ENCODE data around the gene C14orf132.

The C14orf132 gene

DNA sequence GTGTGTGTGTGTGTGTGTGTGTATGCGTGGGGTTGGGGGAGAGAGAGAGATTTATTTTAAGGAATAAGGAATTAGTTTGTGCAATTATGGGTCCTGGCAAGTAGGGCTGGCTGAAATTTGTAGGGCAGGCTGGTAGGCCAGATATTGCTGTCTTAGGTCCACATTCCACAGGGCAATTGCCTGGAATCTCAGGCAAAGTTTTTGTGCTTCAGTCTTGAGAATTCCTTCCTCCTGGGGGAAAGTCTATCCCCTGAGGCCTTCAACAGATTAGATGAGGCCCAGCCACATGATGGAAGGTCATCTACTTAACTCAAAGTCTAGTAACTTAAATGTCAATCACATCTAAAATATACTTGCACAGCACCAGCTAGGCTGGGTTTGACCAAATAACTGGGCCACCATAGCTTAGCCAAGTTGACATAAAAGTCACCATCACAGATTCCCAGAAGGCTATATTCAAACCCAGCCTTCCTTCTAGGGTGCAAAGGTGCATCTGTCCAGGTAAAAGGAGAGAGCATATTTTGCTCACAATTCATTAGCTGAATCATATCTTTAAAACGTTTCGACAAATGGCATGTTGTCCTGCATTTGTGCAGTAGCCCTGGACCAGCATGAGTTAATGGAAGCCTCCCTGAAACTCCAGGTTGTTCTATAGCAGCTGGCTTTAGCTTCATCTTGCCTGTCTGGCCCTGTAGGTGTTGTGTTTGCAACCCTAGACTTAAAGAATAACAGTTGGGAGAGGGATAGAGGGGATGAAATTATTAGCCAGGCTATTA is 63.1 kb downstream of the C14orf132 start:
- DNase-seq: no peak

DNA sequence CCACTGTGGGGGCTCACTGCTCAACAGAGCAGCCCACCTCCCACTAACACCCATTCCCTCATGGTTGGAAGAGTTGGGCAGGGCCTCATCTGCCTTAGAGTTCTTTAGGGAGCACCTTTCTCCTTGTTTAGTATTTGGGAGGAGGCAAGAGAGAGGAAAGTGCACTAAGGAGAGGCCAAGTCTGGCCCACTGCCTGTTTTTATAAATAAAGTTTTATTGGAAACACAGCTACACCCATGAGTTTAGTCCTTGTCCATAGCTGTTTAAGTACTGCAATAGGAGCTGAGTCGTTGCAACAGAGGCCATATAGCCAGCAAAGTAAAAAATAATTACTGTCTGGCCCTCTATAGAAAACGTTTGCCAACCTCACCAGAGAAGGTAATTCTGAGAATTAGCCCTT is 63.9 kb downstream of the C14orf132 start:
- DNase-seq: no peak

DNA sequence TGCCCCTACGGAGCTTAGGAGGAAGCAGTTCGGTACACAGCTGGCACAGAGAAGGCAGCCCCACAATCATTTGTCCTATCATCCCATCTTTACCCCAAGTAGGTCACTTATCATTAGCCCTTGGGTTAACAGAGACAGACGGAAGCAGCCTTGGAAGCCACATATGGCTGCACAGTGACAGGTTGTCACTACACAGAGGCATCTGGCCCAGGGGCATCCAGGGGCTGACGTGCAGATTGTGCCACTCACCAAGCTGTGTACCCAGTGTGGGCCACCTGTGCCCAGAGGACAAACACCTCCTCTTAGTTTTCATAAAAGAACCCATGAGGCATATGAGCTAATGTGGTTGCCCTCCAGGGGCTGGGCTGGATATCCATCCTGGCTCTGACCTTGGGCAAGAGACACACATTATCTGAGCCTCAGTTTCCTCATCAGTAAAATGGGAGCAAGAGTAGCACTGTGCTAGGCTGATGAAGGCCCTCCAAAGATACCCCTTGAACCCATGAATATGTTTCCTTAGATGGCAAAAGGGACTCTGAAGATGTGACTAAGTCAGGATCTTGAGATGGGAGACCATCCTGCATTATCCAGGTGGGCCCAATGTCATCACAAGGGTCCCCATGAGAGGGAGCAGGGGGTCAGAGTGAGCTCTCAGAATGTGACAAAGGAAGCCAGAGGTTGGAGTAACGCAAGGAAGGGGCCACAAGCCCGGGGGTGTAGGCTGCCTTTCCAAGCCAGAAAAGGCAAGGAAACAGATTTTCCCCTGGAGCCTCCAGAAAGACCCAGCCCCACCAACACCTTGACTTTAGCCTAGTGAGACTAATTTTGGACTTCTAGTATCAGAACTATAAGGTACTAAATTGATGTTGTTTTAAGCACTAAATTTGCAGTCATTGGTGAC is 64.6 kb downstream of the C14orf132 start:
- no peak for DNase-seq

DNA sequence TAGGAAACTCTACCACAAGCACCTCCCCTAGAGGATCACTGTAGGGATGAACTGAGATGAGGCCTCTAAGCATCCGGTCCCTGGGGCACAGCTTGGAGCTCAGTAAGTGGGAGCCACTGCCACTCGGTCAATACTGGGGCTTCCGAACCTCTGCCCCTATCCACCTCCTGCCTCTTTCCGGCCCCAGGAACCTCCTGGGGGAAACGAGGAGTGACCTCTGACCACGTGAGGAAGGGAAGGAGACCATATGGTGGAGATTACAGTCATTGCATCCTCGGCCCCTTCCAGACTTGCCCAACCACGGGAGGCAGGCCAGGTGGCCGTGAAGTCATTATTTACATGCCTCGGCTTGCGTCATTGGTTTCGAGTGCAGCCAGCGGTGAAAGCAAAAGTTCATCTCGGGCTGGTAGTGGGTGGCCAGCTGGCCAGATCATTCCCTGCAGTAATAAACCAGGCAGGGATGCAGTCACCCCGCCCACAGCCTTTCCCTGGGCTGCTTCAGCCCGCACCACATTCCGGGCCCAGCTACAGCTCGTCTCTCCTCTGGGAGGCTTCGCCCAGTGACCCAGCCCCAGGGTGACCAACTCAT is 65.4 kb downstream of the C14orf132 start:
- DNase-seq: no peak

DNA sequence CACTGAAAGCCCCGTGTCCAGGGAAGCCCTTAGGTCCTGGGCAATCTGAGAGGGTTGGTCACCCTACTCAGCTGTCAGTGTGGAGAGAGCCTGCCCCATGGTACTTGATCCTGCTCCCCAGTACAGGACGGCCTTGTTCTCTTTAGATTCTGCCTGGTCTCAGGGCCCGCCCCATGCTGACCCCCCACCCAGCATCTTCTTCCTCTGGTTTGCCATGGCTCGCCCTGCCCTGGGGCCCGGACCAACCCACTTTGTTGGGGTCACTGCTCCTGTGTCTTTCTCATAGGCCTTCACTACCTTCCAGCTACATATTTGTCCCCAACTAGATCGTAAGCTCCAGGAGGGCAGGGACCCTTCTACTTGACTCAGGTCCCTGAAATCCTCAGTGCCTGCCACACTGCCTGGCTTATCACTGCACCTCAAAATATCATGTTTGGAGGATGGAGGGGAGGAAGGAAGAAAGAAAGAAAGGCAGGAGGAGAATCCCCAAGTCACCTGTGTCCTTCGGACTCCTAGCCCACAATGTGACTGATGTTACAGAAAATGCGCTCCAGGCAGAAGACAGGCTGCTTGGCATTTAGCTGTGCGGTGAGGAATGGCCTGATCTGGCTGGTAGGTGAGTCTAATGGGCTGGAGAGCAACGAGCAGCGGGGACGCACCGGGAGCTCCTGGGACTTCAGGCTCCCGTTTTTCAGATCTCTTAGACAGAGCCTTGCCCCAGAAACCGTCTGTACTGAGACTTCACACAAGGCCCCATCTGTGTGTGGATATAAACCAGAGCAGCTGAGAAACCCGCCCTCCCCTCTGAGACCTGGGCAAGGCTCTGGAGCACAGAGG is 66.1 kb downstream of the C14orf132 start:
- no peak for DNase-seq

DNA sequence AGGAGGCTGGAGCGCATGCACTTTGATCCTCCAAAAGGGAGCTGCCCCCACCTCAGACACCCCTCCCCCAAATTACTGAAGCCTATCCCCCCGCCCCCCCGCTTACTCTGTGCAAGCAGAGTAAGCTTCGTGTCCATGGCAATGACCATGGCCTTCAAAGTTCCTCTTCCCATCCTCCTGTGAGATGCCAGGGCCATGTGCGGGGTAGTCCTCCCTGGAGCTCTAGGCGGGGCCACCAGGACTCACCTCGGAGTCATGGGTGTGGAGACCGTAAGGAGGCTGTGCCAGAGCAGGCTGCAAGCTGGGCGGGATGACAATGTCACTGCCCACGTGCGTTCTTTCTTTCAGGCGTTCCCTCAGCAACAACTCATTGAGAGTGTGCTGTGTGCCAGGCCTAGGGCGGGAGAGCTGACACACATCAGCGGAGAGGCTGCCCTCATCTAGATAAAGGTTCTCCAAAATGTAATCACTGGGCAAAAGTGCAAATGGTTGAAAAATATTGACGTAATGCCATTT is 66.8 kb downstream of the C14orf132 start:
- no peak for DNase-seq

DNA sequence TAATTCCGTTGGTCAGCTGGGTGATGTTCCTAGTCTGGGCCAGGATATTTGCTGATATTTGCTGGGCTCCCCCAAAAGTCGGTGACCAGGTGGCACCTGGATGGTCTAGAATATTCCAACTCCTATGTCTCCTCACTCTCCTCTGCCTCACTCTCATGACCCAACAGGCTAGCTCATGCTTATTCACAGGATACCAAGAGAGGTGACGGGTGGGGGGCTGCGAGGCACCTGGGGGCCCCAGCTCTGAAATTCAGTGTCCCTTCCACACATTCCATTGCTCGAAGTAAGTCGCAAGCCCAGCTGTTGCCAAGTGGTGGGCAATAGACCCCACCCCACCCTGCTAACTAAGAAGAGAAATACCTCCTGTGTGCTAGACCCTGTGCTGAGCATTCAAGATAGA is 67.7 kb downstream of the C14orf132 start:
- no peak for DNase-seq

DNA sequence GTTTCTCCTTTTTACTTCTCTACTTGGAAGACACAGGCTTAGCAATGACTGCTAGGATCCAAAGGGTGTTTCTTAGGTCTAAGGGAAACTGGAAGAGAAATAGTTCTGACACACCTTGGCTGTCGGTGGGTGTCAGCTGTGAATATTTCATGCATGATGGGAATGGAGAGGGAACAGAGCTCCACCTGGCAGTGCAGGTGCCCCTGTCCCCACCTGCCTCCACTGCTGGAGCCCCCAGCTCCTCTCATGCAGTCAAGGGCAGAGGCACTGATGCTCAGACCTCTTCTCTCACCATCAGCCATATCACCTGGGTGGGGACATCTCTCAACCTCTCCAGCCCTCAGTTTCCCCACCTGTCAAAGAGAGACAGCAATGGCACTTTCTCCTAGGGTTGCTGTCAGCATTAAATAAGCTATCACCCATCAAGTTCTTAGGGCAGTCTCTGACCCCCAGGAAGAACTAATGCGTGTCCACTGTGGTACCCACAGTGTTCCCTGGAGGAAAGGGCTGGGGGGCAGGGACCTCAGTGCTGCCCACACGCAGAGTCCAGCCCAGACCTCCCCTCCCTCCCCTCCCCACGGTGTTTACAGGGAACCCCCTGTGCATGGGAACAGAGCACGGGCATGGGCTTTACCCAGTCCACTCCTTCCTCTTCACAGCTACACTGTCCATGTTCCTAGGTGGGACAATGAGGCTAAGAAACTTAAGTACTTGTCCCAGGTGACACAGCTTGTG is 69.1 kb downstream of the C14orf132 start:
- DNase-seq: no peak

DNA sequence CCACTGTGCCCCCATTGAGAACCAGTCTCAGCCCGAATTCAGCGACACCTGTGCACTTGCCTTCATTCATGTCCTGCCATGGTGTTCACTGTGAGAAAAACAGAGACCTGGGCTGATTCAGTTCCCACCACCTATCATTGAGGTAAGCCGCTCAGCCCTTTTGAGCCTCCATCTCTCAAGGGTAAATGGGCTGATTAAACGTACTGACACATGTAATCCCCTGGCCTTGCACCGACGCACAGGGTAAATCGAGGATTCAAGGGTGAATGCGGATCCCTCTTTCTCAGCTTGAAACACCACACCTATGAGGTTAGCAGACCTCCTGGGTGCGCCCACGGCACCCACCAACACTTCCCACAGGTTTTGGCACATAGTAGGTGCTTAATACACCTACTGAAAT is 69.7 kb downstream of the C14orf132 start:
- no peak for DNase-seq

DNA sequence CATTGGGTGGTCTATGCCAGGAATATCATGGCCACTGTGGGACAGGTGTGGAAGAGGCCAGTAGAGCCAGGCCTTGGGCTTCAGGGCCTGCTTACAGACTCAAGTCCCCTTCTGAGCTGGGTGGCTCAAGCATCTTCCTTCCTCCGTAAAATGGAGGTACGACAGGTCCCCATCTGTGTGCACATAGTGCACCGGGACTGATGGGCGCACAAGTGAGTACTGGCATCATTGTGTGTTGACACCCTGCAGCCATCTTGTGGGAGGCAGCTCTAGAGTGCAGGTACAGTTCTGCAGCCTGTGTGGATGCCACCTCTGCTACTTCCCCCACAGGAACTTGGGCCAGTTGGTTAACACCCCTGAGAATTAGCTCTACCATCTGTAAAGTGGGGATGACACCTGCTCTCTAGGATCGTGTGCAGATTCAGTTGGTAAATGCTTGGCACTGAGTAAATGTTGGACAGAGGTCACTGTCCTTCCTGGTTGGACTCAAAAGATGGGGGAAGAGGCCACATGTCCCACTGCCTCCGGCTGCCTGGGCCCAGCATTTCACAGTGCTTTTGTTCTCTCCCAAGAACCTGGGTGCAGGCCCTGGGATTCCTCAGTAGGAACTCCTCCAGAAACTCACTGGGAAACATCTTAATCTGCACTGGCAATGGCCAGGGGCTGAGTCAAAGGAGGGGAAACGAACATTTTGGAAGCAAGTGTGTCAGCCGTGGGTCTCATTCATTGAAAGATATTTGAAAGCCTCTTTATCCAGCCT is 70.6 kb downstream of the C14orf132 start:
- DNase-seq: no peak

DNA sequence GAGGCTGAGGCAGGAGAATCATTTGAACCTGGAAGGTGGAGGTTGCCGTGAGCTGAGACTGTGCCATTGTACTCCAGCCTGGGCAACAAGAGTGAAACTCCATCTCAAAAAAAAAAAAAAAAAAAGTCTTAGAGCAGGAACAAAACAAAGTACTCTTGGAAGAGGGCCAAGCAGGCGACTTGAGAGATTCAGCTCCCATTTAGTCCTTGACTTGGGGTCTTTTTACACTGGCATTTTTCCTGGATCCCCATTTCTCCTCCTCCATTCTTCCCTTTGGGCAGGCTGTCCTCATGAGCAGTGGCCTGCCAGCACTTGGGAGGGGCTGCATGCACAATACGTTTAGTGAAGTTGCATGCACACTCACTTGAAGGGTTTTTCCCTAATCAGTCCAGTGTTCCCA is 72.9 kb downstream of the C14orf132 start:
- no peak for DNase-seq

DNA sequence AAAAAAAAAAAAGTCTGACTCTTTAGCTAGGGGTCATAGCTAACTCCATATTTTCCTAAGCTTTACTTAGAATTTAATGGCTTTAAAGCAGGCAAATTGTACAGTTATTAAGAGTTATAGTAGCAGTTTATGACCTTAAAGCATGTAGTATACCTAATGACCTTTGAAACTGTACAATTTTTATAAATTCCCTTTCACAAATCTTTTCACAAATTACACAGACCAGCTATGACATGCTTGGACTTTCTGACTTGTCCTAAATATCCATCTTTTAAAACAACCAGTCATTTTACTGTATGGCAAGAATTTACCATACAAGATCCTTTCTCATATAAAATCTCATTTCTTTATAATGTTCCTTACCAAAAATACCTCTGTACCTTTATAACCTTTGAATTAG is 74.8 kb downstream of the C14orf132 start:
- no peak for DNase-seq

DNA sequence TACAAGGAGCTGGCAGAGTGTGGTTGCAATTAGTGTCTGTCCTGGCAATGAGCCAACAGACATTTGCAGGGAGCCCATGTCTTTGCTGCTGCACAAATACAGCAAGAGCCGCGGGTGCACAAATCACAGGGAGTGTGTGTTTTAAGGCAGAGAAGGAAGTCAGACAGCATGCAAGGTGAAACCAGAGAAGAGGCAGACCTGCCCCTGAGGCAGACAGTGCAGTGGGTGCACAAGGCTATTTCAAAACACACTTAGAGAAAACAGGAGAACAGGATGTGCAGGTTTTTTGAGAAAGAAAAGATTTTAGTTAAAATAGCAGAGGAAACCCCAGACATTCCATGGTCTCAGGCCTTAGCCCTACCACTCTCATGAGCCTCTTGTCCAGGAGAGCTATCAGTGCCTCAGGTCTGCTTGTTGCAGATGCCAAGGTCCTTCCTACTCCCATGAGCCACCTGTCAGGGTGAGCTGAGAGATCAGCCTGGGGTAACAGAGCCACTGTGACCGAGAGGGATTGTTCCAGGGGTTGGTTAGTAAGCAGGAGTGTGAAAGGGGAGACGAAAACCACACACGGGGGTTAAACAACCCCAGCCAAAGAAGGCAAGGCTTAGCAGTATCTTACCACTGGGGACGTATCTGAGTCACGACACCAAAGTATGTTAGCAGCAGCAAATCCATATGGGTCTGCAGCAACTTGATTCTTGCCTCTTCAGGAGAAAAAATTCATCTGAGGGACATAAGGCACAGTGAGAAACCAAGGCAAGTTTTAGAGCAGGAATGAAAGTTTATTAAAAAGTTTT is 78.1 kb downstream of the C14orf132 start:
- DNase-seq: no peak

DNA sequence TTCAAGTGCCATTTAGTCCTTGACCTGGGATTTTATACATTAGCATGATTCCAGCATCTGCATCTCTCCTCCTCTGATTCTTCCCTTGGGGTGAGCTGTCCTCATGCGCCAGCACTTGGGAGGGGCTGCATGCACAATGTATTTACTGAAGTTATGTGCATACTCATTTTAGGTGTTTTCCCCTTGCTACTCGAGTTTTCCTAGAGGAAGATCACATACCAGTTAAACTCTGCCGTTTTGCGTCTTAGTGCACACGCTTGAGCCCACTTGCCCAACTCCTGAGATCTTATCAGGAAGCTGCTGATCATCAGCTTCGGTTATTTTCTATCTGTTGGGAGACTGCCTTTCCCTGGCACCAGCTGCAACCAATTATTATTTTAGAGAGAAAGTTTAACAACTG is 78.8 kb downstream of the C14orf132 start:
- DNase-seq: no peak

DNA sequence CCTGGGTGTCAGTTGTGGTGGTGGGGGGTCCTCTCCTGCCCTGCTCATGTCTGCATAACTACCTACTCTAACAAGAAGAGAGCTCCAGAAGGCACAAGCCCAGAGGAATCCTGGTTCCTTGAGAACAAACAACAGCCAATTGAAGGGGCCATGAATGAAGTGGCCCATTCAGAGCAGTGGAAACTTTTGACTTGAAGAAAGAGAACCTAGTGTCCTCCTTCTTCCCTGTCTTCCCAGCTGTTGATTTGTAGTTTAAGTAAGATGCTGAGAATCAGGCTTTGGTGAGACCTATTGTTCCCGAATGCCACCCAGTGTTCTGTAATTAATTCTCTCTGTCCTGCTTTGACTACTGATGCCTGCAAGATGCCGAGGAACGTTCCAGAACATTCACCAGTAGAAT is 79.2 kb downstream of the C14orf132 start:
- DNase-seq: no peak

DNA sequence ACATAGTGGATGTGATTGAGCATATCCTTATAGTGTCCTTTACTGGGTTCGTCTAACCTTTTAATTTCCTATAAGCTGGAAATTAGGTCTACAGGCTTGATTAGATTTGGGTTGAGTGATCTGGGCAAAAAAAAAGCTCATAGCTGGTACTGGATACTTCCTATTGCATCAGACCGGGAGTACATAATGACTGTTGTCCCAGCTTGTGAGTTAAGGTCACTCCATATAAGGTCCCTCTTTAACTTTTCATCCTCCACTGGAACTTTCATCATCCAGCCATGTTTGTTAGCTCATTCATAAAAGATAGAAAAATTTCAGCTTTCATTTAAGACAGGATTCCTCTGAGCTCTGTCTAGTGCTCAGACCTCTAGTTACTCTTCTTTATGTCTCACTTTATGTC is 80.8 kb downstream of the C14orf132 start:
- no peak for DNase-seq

DNA sequence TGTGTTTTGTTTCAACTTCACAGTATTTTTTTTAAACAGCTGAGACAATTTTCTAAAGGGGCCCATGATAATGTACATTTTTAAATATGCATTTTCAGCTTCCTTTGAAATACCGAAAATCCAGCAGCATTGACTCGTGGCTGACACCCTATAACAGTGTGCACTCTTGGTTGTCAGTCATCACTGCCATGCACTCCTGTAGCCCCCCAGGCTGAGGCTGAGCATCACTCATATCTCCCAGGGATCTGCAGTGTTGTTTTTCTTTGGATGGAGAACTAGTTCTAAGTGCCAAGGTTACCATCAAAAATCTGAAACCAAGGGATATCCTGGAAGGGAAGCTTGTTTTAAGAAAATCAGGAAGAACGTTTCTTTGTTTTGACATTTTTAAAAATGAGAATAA is 81.2 kb downstream of the C14orf132 start:
- no peak for DNase-seq

DNA sequence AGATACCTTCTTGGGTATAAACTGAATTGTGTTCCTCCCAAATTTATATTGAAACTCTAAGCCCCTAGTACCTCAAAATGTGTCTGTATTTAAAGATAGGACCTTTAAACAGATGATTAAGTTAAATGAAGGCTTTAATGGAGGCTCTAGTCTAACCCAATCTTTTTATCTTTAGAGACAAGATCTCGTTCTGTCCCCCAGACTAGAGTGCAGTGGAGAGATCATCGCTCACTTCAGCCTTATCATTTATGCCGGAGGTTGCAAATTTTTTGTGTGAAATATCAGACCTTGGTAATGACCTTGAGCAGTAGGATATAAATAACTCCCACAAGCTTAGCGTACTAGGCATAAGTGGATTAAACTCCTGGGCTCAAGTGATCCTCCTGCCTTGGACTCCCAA is 81.8 kb downstream of the C14orf132 start:
- no peak for DNase-seq

DNA sequence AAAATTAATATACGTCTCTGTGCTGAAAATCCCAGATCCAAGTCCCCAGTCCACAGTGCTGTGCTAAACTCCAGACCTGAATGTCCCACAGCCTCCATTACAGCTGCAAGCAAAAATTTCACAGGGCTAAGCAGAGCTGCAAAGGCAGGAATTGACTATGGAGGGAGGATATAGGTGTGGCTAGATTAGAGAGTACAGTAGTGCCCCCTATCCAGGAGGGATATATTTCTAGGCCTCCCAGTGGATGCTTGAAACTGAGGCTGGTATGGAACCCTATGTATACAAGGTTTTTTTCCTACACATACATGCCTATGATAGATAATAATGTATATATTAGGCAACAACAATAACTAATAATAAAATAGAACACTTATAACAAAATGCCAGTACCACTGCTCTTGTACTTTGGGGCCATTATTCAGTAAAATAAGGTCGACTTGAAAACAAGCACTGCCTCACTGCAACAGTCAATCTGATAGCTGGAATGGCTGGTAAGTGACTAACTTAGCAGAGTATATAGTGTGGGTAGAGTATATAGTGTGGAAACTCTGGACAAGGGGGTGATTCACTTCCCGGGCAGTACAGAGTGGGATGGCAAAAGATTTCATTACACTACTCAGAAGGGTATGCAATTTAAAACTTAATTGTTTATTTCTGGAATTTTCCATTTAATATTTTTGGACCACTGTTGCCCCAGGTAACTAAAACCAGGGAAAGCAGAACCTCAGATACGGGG is 82.7 kb downstream of the C14orf132 start:
- DNase-seq: no peak

DNA sequence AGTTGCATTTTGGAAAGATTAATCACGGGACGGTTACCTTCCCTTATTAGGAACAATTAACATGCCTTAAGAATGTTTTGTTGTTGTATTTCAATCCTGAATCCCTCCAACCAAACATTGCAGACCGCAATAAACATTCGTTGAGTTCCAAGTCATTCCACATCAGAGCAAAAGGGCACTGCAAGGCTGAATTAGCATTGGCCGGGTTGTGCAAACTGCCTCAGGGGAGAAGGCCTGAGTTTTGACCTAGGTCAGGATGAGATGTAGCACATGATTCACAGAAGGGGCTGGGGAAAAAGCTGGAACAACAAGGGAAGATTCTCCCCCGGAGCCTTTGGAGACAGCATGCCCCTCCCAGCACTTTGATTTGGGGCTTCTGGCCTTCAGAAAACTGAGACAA is 83.3 kb downstream of the C14orf132 start:
- no peak for DNase-seq

Data from CD4-positive, alpha-beta T cell treated with Interferon gamma for 1 hour (primary cell).